OCI-LY7 (cell line): ENCODE data around the gene PKDCC. TPM values are rescaled to one million over a fixed set of nuclear protein-coding genes. Genes with fewer than 3 reads are reported as not detected.

Experiments
- BruUV-seq: library from RNA; stranded (reverse); fragments of 400-500 nt; replicated peaks from 2 replicates; lab custom pipeline; 2021; lab: Mats Ljungman, UMichigan
- CTCF ChIA-PET: fragments of 300-600 bp; sonication (Branson Sonifier 250); formaldehyde crosslinking; loops from one replicate; lab custom pipeline; 2022; ENCODE audit warnings: antibody characterized with exemption; ENCODE audit not compliant: unreplicated experiment; lab: Charles Lee
- POLR2A ChIA-PET: fragments of 300-600 bp; sonication (Branson Sonifier 250); formaldehyde crosslinking; loops from one replicate; lab custom pipeline; 2022; ENCODE audit warnings: antibody characterized with exemption; lab: Charles Lee
- DNase-seq: peaks from one replicate; pipeline ENCODE4 v3.0.0-alpha.2; 2015; ENCODE audit warnings: low spot score
- H2AFZ ChIP-seq: fragments of 200-600 bp; sonication (generic), shearing (Covaris generic); 2 replicates; pipeline ENCODE4 v1.6.1; 2014; ENCODE audit warnings: mild to moderate bottlenecking, antibody characterized with exemption, low read length, moderate library complexity
- H3K27ac ChIP-seq: fragments of 200-600 bp; sonication (generic); 2 replicates; pipeline ENCODE4 v1.5.1; 2014; ENCODE audit warnings: mixed run types, low read depth, mild to moderate bottlenecking, moderate library complexity, low read length, inconsistent platforms; ENCODE audit not compliant: poor library complexity, severe bottlenecking
- H3K36me3 ChIP-seq: fragments of 200-600 bp; sonication (generic); 2 replicates; pipeline ENCODE4 v1.6.1; 2014; ENCODE audit warnings: mild to moderate bottlenecking, antibody characterized with exemption, low read length, moderate library complexity, mixed read lengths; ENCODE audit not compliant: insufficient read depth
- H3K4me1 ChIP-seq: fragments of 200-600 bp; sonication (generic); 2 replicates; pipeline ENCODE4 v1.5.1; 2014; ENCODE audit warnings: mild to moderate bottlenecking, low read length; ENCODE audit not compliant: insufficient read depth, poor library complexity, severe bottlenecking
- H3K4me2 ChIP-seq: fragments of 200-600 bp; sonication (generic); 2 replicates; pipeline ENCODE4 v1.6.1; 2014; ENCODE audit warnings: mild to moderate bottlenecking, low read length
- H3K4me3 ChIP-seq: fragments of 200-600 bp; sonication (generic); 2 replicates; pipeline ENCODE4 v1.5.1; 2014; ENCODE audit warnings: mild to moderate bottlenecking, low read depth, low read length; ENCODE audit not compliant: poor library complexity, severe bottlenecking
- H3K79me2 ChIP-seq: fragments of 200-600 bp; sonication (generic); 2 replicates; pipeline ENCODE4 v1.6.1; 2016; ENCODE audit warnings: low read depth, mild to moderate bottlenecking, low read length, moderate library complexity, mixed read lengths; ENCODE audit not compliant: insufficient read depth
- H3K9me2 ChIP-seq: fragments of 200-600 bp; sonication (generic); 2 replicates; pipeline ENCODE4 v1.6.1; 2016; ENCODE audit warnings: mild to moderate bottlenecking, low read length, mixed read lengths; ENCODE audit not compliant: insufficient read depth
- H3K9me3 ChIP-seq: fragments of 200-600 bp; sonication (generic); 2 replicates; pipeline ENCODE4 v1.6.1; 2014; ENCODE audit warnings: mild to moderate bottlenecking, mixed run types, low read length, mixed read lengths
- H4K20me1 ChIP-seq: fragments of 200-600 bp; sonication (generic); 2 replicates; pipeline ENCODE4 v1.6.1; 2014; ENCODE audit warnings: mild to moderate bottlenecking, antibody characterized with exemption, low read length, moderate library complexity, mixed read lengths; ENCODE audit not compliant: insufficient read depth
- CTCF ChIP-seq: fragments of 200-600 bp; sonication (generic); conservative IDR thresholded peaks from 2 replicates; pipeline ENCODE4 v1.5.1; 2014; ENCODE audit warnings: mild to moderate bottlenecking, antibody characterized with exemption, low read length, moderate library complexity, mixed read lengths
- EZH2phosphoT487 ChIP-seq: fragments of 200-600 bp; sonication (generic); IDR thresholded peaks from 2 replicates; pipeline ENCODE4 v1.6.1; 2018; ENCODE audit warnings: low read depth, borderline replicate concordance, mild to moderate bottlenecking, mixed run types, antibody characterized with exemption, low read length, moderate library complexity, mixed read lengths
- intact Hi-C: fragments of 100-400 bp; cut with micrococcal nuclease; formaldehyde crosslinking; loops from one replicate; pipeline ENCODE4 v1.10.0; 2022; ENCODE audit not compliant: unreplicated experiment
- total RNA-seq, 2 experiments: library from RNA; depleted of rRNA in 1 of 2; stranded (reverse); fragments of >200 nt in 1 of 2; shearing (Covaris generic) in 1 of 2; gene quantifications; 2 replicates each; pipeline ENCODE4 v1.2.3, GENCODE V29; 2014 to 2022

The PKDCC gene
- total RNA-seq, 2 experiments from 2014 or later: not detected

- Histone ChIP-seq H3K4me3 (no peak overlapping the region), H3K79me2 (no peaks in the 10 kb centered on the region), H4K20me1 (no peaks in the 10 kb centered on the region), H3K9me3 (no peaks in the 10 kb centered on the region), H2AFZ (no peak overlapping the region), H3K9me2 (no peaks in the 10 kb centered on the region), H3K36me3 (no peaks in the 10 kb centered on the region), H3K27ac (no peak overlapping the region), H3K4me1 (no peaks in the 10 kb centered on the region), H3K4me2 (no peak overlapping the region)
- no TSS peak for BruUV-seq
- no peak for DNase-seq
- TF ChIP-seq CTCF (no peak), EZH2phosphoT487 (no peak)
- intact Hi-C loops: loop anchor here (1.0 kb wide), 2 partner anchors 217 to 246 kb away; no protein-coding TSS in a partner anchor
- POLR2A ChIA-PET: interaction anchor here (0.6 to 1.0 kb wide), 2 partner anchors 47 to 152 kb away, joined by 3 read pairs; no protein-coding TSS in a partner anchor
- CTCF ChIA-PET: interaction anchor here (1.1 to 2.5 kb wide), 2 partner anchors 216 to 218 kb away, joined by 4 to 11 read pairs; no protein-coding TSS in a partner anchor
These were observed 38.1 kb downstream of the PKDCC start for GRCh38 chr2:42085706-42086487.

GRCh38 chr2:42086500-42086953, 38.7 kb downstream of the PKDCC start:
- no peaks in the 10 kb centered on the region for H3K4me1 ChIP-seq
- TF ChIP-seq CTCF (peak; percentile 88), EZH2phosphoT487 (no peak)
- H3K36me3 ChIP-seq: no peaks in the 10 kb centered on the region
- peak; percentile 52 for DNase-seq
- no peaks in the 10 kb centered on the region for H3K79me2 ChIP-seq
- ChIA-PET CTCF (interaction anchor here (1.1 to 2.5 kb wide), 2 partner anchors 216 to 218 kb away, joined by 4 to 11 read pairs; no protein-coding TSS in a partner anchor), POLR2A (interaction anchor here (0.6 to 1.0 kb wide), 2 partner anchors 46 to 151 kb away, joined by 3 read pairs; no protein-coding TSS in a partner anchor)
- no peaks in the 10 kb centered on the region for H4K20me1 ChIP-seq
- H3K4me3 ChIP-seq: no peak overlapping the region
- no peaks in the 10 kb centered on the region for H3K9me2 ChIP-seq
- no TSS peak for BruUV-seq
- no peak overlapping the region for H3K27ac ChIP-seq
- intact Hi-C loops: loop anchor here (1.0 kb wide), 2 partner anchors 217 to 246 kb away; no protein-coding TSS in a partner anchor
- H3K4me2 ChIP-seq: no peak overlapping the region
- no peak overlapping the region; the same call in 1 of the 2 replicates for H2AFZ ChIP-seq
- H3K9me3 ChIP-seq: no peaks in the 10 kb centered on the region
